Naive B cell (primary cell): ENCODE data around the gene MAP3K12. TPM values are rescaled to one million over a fixed set of nuclear protein-coding genes. Genes with fewer than 3 reads are reported as not detected.
"Not testable (repeated sequence)": the region's sequence is repeated elsewhere in the genome, so short reads cannot be mapped to it uniquely, and the experiment has no call there.

ENCODE experiments used
- ATAC-seq, 2 donors: fragments of 150-1000 bp; cut with Tn5 transposase; 2 replicates each; pipeline ENCODE4 v1.10.0; 2021; ENCODE audit warnings: low read depth in 2 of 2, mild to moderate bottlenecking in 2 of 2, moderate library complexity in 2 of 2
- DNase-seq: peaks from one replicate; pipeline ENCODE4 v3.0.0; 2022
- H3K27ac Mint-ChIP-seq, 6 donors: one replicate each; pipeline ENCODE4 v1.8.0; 2020 to 2022; ENCODE audit warnings: mild to moderate bottlenecking in 6 of 6, mixed read lengths in 6 of 6, moderate library complexity in 5 of 6, inconsistent platforms in 2 of 6
- H3K27me3 Mint-ChIP-seq, 3 donors: one replicate each; pipeline ENCODE4 v1.8.0; 2021 to 2022; ENCODE audit warnings: mixed read lengths in 3 of 3, mild to moderate bottlenecking in 1 of 3
- H3K36me3 Mint-ChIP-seq, 2 donors: one replicate each; pipeline ENCODE4 v1.8.0; 2020 to 2022; ENCODE audit warnings: mixed read lengths in 2 of 2, inconsistent platforms in 1 of 2, mild to moderate bottlenecking in 1 of 2
- H3K4me1 Mint-ChIP-seq, 3 donors: one replicate each; pipeline ENCODE4 v1.8.0; 2020 to 2022; ENCODE audit warnings: mixed read lengths in 3 of 3, inconsistent platforms in 1 of 3, mild to moderate bottlenecking in 1 of 3, moderate library complexity in 1 of 3
- H3K4me3 Mint-ChIP-seq, 8 donors: one replicate each; pipeline ENCODE4 v1.8.0; 2020 to 2022; ENCODE audit warnings: mild to moderate bottlenecking in 8 of 8, mixed read lengths in 8 of 8, moderate library complexity in 8 of 8, inconsistent platforms in 2 of 8
- H3K9me3 Mint-ChIP-seq, 7 donors: one replicate each; pipeline ENCODE4 v1.8.0; 2020 to 2022; ENCODE audit warnings: mixed read lengths in 7 of 7, mild to moderate bottlenecking in 5 of 7, inconsistent platforms in 2 of 7, moderate library complexity in 1 of 7
- polyA plus RNA-seq, 6 donors: library from polyadenylated mRNA; unstranded; fragments of 300-500 nt; fragmentation: Illumina TruSeq; gene quantifications; one replicate each; pipeline ENCODE4 v1.2.3, GENCODE V29; 2021; ENCODE audit warnings: low read depth in 6 of 6

The MAP3K12 gene
- polyA plus RNA-seq, 6 donors from 2014 or later, result 1.00 to 1.8 (median 1.4) TPM; not detected in 1

DNA sequence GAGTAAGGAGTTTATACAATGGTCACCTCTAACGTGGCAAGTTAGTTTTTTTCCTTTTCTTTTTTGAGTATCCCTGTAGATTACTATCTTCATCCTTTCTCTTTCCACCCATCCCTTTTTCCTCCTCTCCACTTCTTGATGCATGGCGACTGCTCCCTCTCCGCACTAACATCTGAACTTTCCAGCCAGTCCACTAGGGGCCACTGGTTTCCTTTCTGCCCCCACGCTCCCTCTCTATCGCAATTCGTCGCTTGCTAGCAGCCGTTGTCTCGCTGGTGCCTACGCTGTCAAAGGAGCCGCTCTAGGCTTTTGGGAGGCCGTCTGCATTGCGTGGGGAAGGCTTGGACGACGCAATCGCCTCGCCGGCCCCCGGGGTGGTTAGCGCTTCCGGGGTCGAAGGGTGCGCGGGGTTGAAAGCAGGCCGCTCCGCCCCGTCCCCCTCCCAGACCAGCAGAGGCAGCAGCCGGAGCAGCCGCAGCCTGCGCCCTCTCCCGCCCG is 47.5 kb downstream of the MAP3K12 start, which contains the start of gene PCBP2:
PCBP2 (plus strand) TSS at position 442 of the 498 bp plus-strand sequence. CDS start 2,699 bp downstream, outside the sequence.
- Mint-ChIP-seq H3K36me3 (peaks cover 8 to 13% of the 10 kb centered on the region in 2 donors), H3K4me3 (peak within 1 kb of the TSS; percentile 53 to 100 (median 98)), H3K9me3 (no peaks in the 10 kb centered on the region), H3K4me1 (peaks cover 30 to 39% (median 33%) of the 10 kb centered on the region in 3 donors), H3K27me3 (no peaks in the 10 kb centered on the region), H3K27ac (peak within 1 kb of the TSS; percentile 95 to 100 (median 98))
- DNase-seq, result peak; percentile 98
- ATAC-seq, result peak; percentile 94 to 95

DNA sequence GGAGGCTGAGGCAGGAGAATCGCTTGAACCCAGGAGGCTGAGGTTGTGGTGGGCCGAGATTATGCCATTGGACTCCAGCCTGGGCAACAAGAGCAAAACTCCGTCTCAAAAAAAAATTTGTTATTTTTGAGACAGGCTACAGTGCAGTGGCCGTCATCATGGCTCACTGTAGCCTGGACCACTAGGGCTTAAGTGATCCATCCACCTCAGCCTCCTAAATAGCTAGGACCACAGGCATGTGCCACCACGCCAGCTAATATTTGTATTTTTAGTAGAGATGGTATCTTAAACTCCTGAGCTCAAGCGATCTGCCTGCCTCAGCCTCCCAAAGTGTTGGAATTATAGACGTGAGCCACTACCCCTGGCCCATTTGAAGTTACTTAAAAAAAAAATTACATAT is 48.3 kb downstream of the MAP3K12 start:
- DNase-seq (no peak), ATAC-seq (no peak)
- Mint-ChIP-seq H3K9me3 (no peaks in the 10 kb centered on the region), H3K4me3 (no peak overlapping the region), H3K27ac (no peak overlapping the region), H3K27me3 (no peaks in the 10 kb centered on the region), H3K36me3 (peaks cover 8 to 13% of the 10 kb centered on the region in 2 donors), H3K4me1 (peaks cover 32 to 46% (median 41%) of the 10 kb centered on the region in 3 donors)

DNA sequence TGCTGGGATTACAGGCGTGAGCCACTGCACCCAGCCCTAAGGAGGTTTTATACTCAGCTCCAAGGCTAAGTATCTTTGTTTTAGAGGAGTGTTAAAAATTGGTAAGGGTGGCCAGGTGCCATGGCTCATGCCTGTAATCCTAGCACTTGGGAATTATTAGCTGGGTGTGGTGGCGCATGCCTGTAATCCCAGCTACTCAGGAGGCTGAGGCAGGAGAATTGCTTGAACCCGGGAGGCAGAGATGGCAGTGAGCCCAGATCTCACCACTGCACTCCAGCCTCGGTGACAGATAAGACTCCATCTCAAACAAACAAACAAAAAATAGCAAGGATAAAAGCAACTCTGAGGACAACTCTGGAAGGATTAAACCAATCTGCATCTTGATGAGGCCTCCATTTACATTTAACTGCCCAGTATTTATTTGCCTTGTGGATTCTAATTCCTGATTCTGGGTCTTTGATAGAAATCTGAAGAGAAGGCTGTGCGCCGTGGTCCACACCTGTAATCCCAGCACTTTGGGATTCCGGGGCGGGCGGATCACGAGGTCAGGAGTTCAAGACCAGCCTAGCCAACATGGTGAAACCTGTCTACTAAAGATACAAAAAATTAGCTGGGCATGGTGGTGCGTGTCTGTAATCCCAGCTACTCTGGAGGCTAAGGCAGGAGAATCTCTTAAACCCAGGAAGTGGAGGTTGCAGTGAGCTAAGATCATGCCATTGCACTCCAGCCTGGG is 54.5 kb downstream of the MAP3K12 start:
- ATAC-seq, H3K9me3 Mint-ChIP-seq, DNase-seq, H3K27me3 Mint-ChIP-seq, H3K36me3 Mint-ChIP-seq: not testable (repeated sequence)
- peak overlapping the region in 4 of 6 donors; percentile 20 to 81 (median 52) for H3K27ac Mint-ChIP-seq
- peaks cover 21 to 56% (median 35%) of the 10 kb centered on the region in 3 donors for H3K4me1 Mint-ChIP-seq
- H3K4me3 Mint-ChIP-seq, result peak overlapping the region in 5 of 8 donors; percentile 9 to 99 (median 47)

DNA sequence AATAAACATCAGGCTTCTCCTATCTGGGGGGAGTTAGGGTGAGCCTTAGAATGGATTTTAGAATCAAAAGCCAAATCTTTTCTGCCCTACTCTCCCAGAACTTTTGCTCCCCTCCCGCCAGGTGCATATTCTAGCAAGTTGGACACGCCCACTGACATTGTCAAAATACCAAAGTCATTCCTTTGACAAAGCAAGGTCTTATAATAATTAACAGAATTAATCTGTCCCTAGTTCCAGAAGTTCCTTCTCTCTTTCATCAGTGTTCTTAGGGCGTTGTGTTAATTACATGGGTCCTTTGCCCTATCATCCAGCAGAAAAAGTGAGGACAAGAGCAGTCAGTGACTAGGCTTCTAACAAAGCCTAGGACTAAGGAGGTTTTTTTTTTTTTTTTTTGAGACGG is 55.3 kb downstream of the MAP3K12 start:
- peaks cover 0 to 4% of the 10 kb centered on the region in 2 donors for H3K36me3 Mint-ChIP-seq
- peak overlapping the region; percentile 35 to 99 (median 66) for H3K4me3 Mint-ChIP-seq

DNA sequence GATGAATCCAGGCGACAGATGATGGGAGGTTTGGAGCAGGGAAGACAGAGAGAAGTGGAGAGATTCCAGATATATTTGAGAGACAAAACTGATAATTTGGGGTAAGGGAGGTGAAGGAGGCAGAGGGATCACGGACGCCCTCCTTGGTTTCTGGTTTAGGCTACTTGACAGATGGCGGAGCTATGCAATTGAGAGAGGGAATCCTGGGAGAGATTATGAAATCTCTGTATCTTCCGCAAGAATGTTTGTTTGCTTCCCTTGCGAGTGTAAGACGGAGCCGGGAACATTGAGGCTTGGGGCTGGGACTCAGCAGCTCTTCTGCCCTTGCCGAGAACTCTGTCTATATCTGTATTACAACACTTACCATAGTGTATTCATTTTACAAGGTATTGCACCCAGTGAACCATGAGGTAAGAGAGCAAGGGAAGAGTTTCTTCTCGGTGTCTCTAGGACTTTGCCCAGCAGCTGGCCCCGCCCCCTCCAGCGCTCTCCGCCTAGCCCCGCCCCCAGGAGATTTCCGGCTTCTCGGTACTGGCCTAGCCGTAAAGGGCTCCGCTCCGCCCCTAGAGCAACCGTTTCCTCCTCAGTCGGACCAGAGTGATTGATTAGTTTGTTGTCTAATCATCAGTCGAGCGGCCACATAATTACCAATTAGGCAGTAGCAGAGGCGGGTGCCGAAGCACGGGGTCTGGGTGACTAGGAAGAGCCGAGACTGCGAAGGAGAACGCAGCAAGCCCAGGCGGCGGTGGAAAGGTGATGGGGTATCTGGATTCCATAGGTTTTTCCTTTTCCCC is 58.0 kb downstream of the MAP3K12 start, which contains the start of gene PRR13:
PRR13 (plus strand) TSS at position 695 of the 794 bp plus-strand sequence. CDS start 981 bp downstream, outside the sequence.
- no peaks in the 10 kb centered on the region for H3K27me3 Mint-ChIP-seq

More for the DNA sequence above, 55.3 kb downstream of the MAP3K12 start:
- peaks cover 21 to 56% (median 35%) of the 10 kb centered on the region in 3 donors for H3K4me1 Mint-ChIP-seq
- peak overlapping the region in 2 of 6 donors; percentile 11 to 93 for H3K27ac Mint-ChIP-seq
- no peaks in the 10 kb centered on the region for H3K27me3 Mint-ChIP-seq
- H3K9me3 Mint-ChIP-seq, result peaks cover 0 to 1% (median 0%) of the 10 kb centered on the region in 7 donors
- ATAC-seq, result no peak
- no peak for DNase-seq

DNA sequence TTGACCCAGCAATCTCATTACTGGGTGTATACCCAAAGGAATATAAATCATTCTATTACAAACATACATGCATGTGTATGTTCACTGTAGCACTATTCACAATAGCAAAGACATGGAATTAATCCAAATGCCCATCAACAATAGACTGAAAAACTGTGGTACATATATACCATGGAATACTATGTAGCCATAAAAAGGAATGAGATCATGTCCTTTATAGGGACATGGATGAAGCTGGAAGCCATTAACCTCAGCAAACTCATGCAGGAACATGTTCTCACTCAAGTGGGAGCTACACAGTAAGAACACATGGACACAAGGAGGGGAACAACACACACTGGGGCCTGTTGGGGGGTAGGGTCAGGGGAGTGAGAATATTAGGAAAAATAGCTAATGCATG is 59.7 kb downstream of the MAP3K12 start:
- Mint-ChIP-seq H3K4me1 (peaks cover 16 to 38% (median 18%) of the 10 kb centered on the region in 3 donors), H3K27ac (peak overlapping the region in 2 of 6 donors; percentile 44 to 69), H3K4me3 (peak overlapping the region in 3 of 8 donors; percentile 27 to 66 (median 65))
- not testable (repeated sequence) for DNase-seq, ATAC-seq, H3K9me3 Mint-ChIP-seq, H3K36me3 Mint-ChIP-seq, H3K27me3 Mint-ChIP-seq

More for the DNA sequence above, 58.0 kb downstream of the MAP3K12 start, which contains the start of gene PRR13:
- H3K4me3 Mint-ChIP-seq, result peak within 1 kb of the TSS; percentile 88 to 100 (median 98)
- H3K4me1 Mint-ChIP-seq, result peaks cover 21 to 48% (median 30%) of the 10 kb centered on the region in 3 donors
- DNase-seq, result peak; percentile 95
- H3K9me3 Mint-ChIP-seq, result peaks cover 0 to 1% (median 0%) of the 10 kb centered on the region in 7 donors
- peak within 1 kb of the TSS; percentile 66 to 99 (median 97) for H3K27ac Mint-ChIP-seq
- H3K36me3 Mint-ChIP-seq, result no peaks in the 10 kb centered on the region
- ATAC-seq, result peak; percentile 96 to 98

DNA sequence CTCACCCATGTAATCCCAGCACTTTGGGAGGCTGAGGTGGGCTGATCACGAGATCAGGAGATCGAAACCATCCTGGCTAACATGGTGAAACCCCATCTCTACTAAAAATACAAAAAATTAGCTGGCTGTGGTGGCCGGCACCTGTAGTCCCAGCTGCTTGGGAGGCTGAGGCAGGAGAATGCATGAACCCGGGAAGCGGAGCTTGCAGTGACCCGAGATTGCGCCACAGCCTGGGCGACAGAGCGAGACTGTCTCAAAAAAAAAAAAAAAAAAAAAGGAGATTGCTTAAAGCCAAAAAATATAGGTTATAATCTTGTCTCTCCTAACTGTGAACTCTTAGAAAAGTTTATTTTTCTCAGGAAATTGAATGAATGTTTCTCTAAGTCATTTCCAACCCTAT is 63.9 kb downstream of the MAP3K12 start:
- H3K9me3 Mint-ChIP-seq, H3K4me3 Mint-ChIP-seq, H3K4me1 Mint-ChIP-seq, H3K36me3 Mint-ChIP-seq, DNase-seq, H3K27ac Mint-ChIP-seq, ATAC-seq, H3K27me3 Mint-ChIP-seq: not testable (repeated sequence)

DNA sequence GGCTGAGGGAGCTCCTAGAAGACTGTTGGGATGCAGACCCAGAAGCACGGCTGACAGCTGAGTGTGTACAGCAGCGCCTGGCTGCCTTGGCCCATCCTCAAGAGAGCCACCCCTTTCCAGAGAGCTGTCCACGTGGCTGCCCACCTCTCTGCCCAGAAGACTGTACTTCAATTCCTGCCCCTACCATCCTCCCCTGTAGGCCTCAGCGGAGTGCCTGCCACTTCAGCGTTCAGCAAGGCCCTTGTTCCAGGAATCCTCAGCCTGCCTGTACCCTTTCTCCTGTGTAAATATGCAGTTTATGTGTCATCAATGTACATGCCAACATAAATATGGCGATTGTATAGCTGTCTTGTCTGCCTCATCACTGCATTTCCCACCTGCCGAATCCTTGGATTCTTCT is 68.1 kb downstream of the MAP3K12 start:
- H3K36me3 Mint-ChIP-seq, result no peaks in the 10 kb centered on the region
- H3K4me3 Mint-ChIP-seq, result no peak overlapping the region
- DNase-seq, result no peak
- H3K27ac Mint-ChIP-seq, result no peak overlapping the region
- H3K9me3 Mint-ChIP-seq, result no peaks in the 10 kb centered on the region
- H3K27me3 Mint-ChIP-seq, result no peaks in the 10 kb centered on the region
- ATAC-seq, result no peak
- H3K4me1 Mint-ChIP-seq, result no peaks in the 10 kb centered on the region

DNA sequence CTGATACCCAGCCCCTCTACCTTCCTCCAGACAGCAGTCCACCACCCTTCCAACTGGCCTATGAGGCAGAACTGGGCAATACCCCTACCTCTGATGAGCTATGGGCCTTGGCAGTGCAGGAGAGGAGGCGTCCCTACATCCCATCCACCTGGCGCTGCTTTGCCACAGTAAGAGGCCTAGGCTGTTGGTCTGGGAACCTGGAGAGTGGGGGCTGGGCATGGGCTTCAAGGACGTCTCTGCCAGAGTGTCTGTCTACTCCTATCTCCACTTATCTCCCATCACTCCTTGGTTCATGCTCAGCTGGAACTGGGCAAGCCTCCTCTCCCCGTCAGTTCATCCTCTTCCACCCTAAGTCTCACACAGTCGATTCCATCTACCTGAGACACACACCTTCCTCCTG is 69.1 kb downstream of the MAP3K12 start:
- Mint-ChIP-seq H3K4me3 (no peak overlapping the region), H3K27ac (no peak overlapping the region), H3K4me1 (no peaks in the 10 kb centered on the region), H3K9me3 (no peaks in the 10 kb centered on the region), H3K27me3 (no peaks in the 10 kb centered on the region), H3K36me3 (no peaks in the 10 kb centered on the region)
- ATAC-seq, result no peak
- DNase-seq, result no peak

Other genes with a start within 250 kb of the MAP3K12 start
- gene ESPL1, start 231.2 kb downstream of the MAP3K12 start, polyA plus RNA-seq, result under 1 TPM in 3 of 6 donors, not detected in 3; 0.12 to 0.40 (median 0.23) TPM
- 1,000 to 10,000 TPM; 1,564 to 1,943 (median 1,771) TPM for gene PFDN5, start 203.9 kb downstream of the MAP3K12 start, polyA plus RNA-seq
- gene MYG1, start 199.8 kb downstream of the MAP3K12 start, polyA plus RNA-seq, result 10 to 100 TPM; 52.3 to 94.2 (median 60.4) TPM
- 10 to 100 TPM; 34.9 to 49.9 (median 38.5) TPM for gene AAAS, start 177.8 kb downstream of the MAP3K12 start, polyA plus RNA-seq
- gene SP7, start 163.1 kb downstream of the MAP3K12 start, polyA plus RNA-seq, result under 1 TPM in 3 of 6 donors, not detected in 3; 0.17 to 0.33 (median 0.27) TPM
- gene SP1, start 119.3 kb downstream of the MAP3K12 start, polyA plus RNA-seq, result 10 to 100 TPM in 5 of 6 donors, 1 to 10 TPM in 1; 8.3 to 17.5 (median 12.7) TPM
- not detected for gene AMHR2, start 75.6 kb downstream of the MAP3K12 start, polyA plus RNA-seq
- 1,000 to 10,000 TPM in 1 of 6 donors, 100 to 1,000 TPM in 5; 660 to 1,169 (median 730) TPM for gene PRR13, start 57.7 kb downstream of the MAP3K12 start, polyA plus RNA-seq
- 100 to 1,000 TPM; 116 to 172 (median 146) TPM for gene PCBP2, start 47.4 kb downstream of the MAP3K12 start, polyA plus RNA-seq
- gene TARBP2, start 1.8 kb upstream of the MAP3K12 start, polyA plus RNA-seq, result 10 to 100 TPM; 14.8 to 29.0 (median 18.5) TPM
- gene NPFF, start 8.0 kb upstream of the MAP3K12 start, polyA plus RNA-seq, result not detected
- gene ATF7, start 126.9 kb upstream of the MAP3K12 start, polyA plus RNA-seq, result 10 to 100 TPM; 12.2 to 18.7 (median 16.2) TPM
- 100 to 1,000 TPM; 491 to 654 (median 582) TPM for gene ATP5MC2, start 176.6 kb upstream of the MAP3K12 start, polyA plus RNA-seq
- 10 to 100 TPM; 65.8 to 93.2 (median 78.8) TPM for gene CALCOCO1, start 228.0 kb upstream of the MAP3K12 start, polyA plus RNA-seq